Measurements from ENCODE around the gene SPCS1. TPM values are rescaled to one million over a fixed set of nuclear protein-coding genes. Genes with fewer than 3 reads are reported as not detected.

The SPCS1 gene
- polyA plus RNA-seq, 1 of the 3 experiments (the other 2 are of a cell fraction), result 191 TPM

GRCh38 chr3:52684184-52684583 is 21.7 kb upstream of the SPCS1 start:
- Histone ChIP-seq H3K27me3 (ENCODE audit: insufficient read depth) (no peaks in the 10 kb centered on the region), H3K4me3 (ENCODE audit: low read depth in 2 of 2, low read length in 1 of 2) (peak overlapping the region; percentile 88 to 95; a peak in 3 of 4 replicates), H3F3A (replicated peaks; ENCODE audit: insufficient read depth) (peaks cover 9% of the 10 kb centered on the region), H3K36me3 (replicated peaks in 1 of 2; ENCODE audit: control insufficient read depth in 1 of 2, insufficient read depth in 2 of 2, low read length in 1 of 2) (peaks cover 41 to 46% of the 10 kb centered on the region in 2 experiments), H3K9me3 (no peaks in the 10 kb centered on the region), H3K79me2 (ENCODE audit: insufficient read depth) (peaks cover 96% of the 10 kb centered on the region), H3K9me2 (no peaks in the 10 kb centered on the region), H3K4me1 (ENCODE audit: control insufficient read depth in 1 of 2, insufficient read depth in 2 of 2, low read depth in 1 of 2, low read length in 1 of 2) (peaks cover 0 to 13% of the 10 kb centered on the region in 2 experiments; a peak in 2 of 4 replicates), H3K9ac (peak overlapping the region; percentile 96), H3K4me2 (peak overlapping the region; percentile 80), H4K20me1 (ENCODE audit: insufficient read depth) (no peaks in the 10 kb centered on the region), H2AFZ (ENCODE audit: low read depth) (no peak overlapping the region; the same call in 1 of the 2 replicates), H3K27ac (ENCODE audit: low read depth in 2 of 2, low read length in 1 of 2) (peak overlapping the region; percentile 86 to 87)
- TF ChIP-seq FOXM1 (IDR thresholded peaks at IDR 0.05; ENCODE audit: low read depth) (no peak), SMC3 (IDR thresholded peaks at IDR 0.05; ENCODE audit: low read depth, low read length) (no peak), FOXJ3 (CRISPR knock-in tag; IDR thresholded peaks at IDR 0.05) (no peak), NRF1 (IDR thresholded peaks at IDR 0.05; ENCODE audit: low read depth, low read length) (no peak), RCOR1 (IDR thresholded peaks at IDR 0.05; ENCODE audit: low read length) (no peak), YY1 (IDR thresholded peaks at IDR 0.05; ENCODE audit: low read depth) (no peak), RAD21 (IDR thresholded peaks at IDR 0.05; ENCODE audit: low read length) (no peak)
- ChIA-PET POLR2A (interaction anchor here (0.7 kb wide), 1 partner anchor 211 kb away, joined by 3 read pairs; no protein-coding TSS in a partner anchor), CTCF (no interaction called here)
- no peak for DNase-seq
- 46% methylated on average over 5 of the region's 5 CpGs for WGBS (ENCODE audit: low lambda C conversion rate)

GRCh38 chr3:52685285-52685708 is 20.6 kb upstream of the SPCS1 start:
- Histone ChIP-seq H3K9ac (peak overlapping the region; percentile 96), H2AFZ (ENCODE audit: low read depth) (peak overlapping the region; percentile 68), H3K4me3 (ENCODE audit: low read depth in 2 of 2, low read length in 1 of 2) (peak overlapping the region; percentile 88 to 95), H3K4me1 (ENCODE audit: control insufficient read depth in 1 of 2, insufficient read depth in 2 of 2, low read depth in 1 of 2, low read length in 1 of 2) (peaks cover 0 to 13% of the 10 kb centered on the region in 2 experiments; a peak in 2 of 4 replicates), H3K27me3 (ENCODE audit: insufficient read depth) (no peaks in the 10 kb centered on the region), H4K20me1 (ENCODE audit: insufficient read depth) (no peaks in the 10 kb centered on the region), H3K36me3 (replicated peaks in 1 of 2; ENCODE audit: control insufficient read depth in 1 of 2, insufficient read depth in 2 of 2, low read length in 1 of 2) (peaks cover 43 to 50% of the 10 kb centered on the region in 2 experiments), H3K27ac (ENCODE audit: low read depth in 2 of 2, low read length in 1 of 2) (peak overlapping the region; percentile 86 to 93), H3K9me2 (no peaks in the 10 kb centered on the region), H3K9me3 (no peaks in the 10 kb centered on the region), H3K79me2 (ENCODE audit: insufficient read depth) (peaks cover 93% of the 10 kb centered on the region), H3F3A (replicated peaks; ENCODE audit: insufficient read depth) (peaks cover 17% of the 10 kb centered on the region), H3K4me2 (peak overlapping the region; percentile 80)
- WGBS (ENCODE audit: low lambda C conversion rate), result 2% methylated on average over 13 of the region's 41 CpGs
- TF ChIP-seq ELF1 (IDR thresholded peaks at IDR 0.05) (0 out of 2 replicates have a peak, but pooled peaks have one; percentile 3), EP300 (IDR thresholded peaks at IDR 0.05; ENCODE audit: borderline replicate concordance in 1 of 2, low read depth in 1 of 2, low read length in 1 of 2) (no peak), PBX3 (IDR thresholded peaks at IDR 0.05) (no peak), GABPA (IDR thresholded peaks at IDR 0.05; ENCODE audit: low read depth) (no peak), CHD2 (IDR thresholded peaks at IDR 0.05; ENCODE audit: low read length, partially characterized antibody) (peak; percentile 3), SIN3A (IDR thresholded peaks at IDR 0.05; ENCODE audit: borderline replicate concordance, low read depth, low read length) (peak; percentile 79; the same call in 1 of the 2 replicates), NFIC (IDR thresholded peaks at IDR 0.05; ENCODE audit: borderline replicate concordance) (no peak)
- TF ChIP-seq, protein P1, sequence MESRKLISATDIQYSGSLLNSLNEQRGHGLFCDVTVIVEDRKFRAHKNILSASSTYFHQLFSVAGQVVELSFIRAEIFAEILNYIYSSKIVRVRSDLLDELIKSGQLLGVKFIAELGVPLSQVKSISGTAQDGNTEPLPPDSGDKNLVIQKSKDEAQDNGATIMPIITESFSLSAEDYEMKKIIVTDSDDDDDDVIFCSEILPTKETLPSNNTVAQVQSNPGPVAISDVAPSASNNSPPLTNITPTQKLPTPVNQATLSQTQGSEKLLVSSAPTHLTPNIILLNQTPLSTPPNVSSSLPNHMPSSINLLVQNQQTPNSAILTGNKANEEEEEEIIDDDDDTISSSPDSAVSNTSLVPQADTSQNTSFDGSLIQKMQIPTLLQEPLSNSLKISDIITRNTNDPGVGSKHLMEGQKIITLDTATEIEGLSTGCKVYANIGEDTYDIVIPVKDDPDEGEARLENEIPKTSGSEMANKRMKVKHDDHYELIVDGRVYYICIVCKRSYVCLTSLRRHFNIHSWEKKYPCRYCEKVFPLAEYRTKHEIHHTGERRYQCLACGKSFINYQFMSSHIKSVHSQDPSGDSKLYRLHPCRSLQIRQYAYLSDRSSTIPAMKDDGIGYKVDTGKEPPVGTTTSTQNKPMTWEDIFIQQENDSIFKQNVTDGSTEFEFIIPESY (IDR thresholded peaks at IDR 0.05; ENCODE audit: borderline replicate concordance, low read depth), result no peak
- DNase-seq, result peak; percentile 97
- ChIA-PET CTCF (no interaction called here), POLR2A (interaction anchor here (0.6 to 0.8 kb wide), 2 partner anchors 149 to 182 kb away, joined by 4 read pairs; partner anchors contain the start of gene UQCC5)
